ENCODE data around the gene PACSIN2. TPM values are rescaled to one million over a fixed set of nuclear protein-coding genes. Genes with fewer than 3 reads are reported as not detected.

The PACSIN2 gene
- total and polyA plus RNA-seq, 2 experiments from 2014 or later = 23.5 to 57.3 TPM

DNA sequence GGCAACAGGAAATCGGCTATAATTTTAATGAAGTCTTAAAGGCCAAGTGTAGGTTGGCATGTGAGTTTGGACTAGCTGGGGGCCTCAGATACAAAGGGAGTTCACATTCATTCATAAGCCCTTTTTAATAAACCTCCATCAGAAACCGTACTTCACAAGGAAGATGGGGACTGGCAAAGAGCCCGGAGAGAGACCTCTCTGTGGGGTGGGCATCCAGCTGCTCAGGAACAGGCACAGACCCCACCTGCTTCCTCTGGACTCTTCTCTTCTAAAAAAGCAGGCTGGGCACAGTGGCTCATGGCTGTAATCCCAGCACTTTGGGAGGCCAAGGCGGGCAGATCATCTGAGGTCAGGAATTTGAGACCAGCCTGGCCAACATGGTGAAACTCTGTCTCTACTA lies 154.0 kb downstream of the PACSIN2 start (continued):
- TF ChIP-seq JUNB (IDR thresholded peaks at IDR 0.05; ENCODE audit: unreplicated experiment) = no peak
- TF ChIP-seq CTCF (conservative IDR thresholded peaks at IDR 0.05; ENCODE audit: low read depth in 2 of 2) = no peak
- no peak for TF ChIP-seq EZH2phosphoT487 (IDR thresholded peaks at IDR 0.05; ENCODE audit: unreplicated experiment)

GRCh38 chr22:42857845-42858481 lies 157.0 kb downstream of the PACSIN2 start:
- Mint-ChIP-seq H3K27ac (no peak overlapping the region), H3K27me3 (ENCODE audit: insufficient read depth, low read depth, poor library complexity) (peaks cover 24% of the 10 kb centered on the region)
- no peak for ATAC-seq
- no peak for TF ChIP-seq ZNF462 (CRISPR knock-in tag; IDR thresholded peaks at IDR 0.05)
- no peak for TF ChIP-seq NANOG (IDR thresholded peaks at IDR 0.05; ENCODE audit: borderline replicate concordance)
- TF ChIP-seq, protein P1, sequence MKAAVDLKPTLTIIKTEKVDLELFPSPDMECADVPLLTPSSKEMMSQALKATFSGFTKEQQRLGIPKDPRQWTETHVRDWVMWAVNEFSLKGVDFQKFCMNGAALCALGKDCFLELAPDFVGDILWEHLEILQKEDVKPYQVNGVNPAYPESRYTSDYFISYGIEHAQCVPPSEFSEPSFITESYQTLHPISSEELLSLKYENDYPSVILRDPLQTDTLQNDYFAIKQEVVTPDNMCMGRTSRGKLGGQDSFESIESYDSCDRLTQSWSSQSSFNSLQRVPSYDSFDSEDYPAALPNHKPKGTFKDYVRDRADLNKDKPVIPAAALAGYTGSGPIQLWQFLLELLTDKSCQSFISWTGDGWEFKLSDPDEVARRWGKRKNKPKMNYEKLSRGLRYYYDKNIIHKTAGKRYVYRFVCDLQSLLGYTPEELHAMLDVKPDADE (IDR thresholded peaks at IDR 0.05) = no peak
- TF ChIP-seq CTCF (conservative IDR thresholded peaks at IDR 0.05; ENCODE audit: low read depth in 2 of 2) = no peak
- TF ChIP-seq ZNF114 (CRISPR knock-in tag; IDR thresholded peaks at IDR 0.05) = no peak
- TF ChIP-seq, protein P2, sequence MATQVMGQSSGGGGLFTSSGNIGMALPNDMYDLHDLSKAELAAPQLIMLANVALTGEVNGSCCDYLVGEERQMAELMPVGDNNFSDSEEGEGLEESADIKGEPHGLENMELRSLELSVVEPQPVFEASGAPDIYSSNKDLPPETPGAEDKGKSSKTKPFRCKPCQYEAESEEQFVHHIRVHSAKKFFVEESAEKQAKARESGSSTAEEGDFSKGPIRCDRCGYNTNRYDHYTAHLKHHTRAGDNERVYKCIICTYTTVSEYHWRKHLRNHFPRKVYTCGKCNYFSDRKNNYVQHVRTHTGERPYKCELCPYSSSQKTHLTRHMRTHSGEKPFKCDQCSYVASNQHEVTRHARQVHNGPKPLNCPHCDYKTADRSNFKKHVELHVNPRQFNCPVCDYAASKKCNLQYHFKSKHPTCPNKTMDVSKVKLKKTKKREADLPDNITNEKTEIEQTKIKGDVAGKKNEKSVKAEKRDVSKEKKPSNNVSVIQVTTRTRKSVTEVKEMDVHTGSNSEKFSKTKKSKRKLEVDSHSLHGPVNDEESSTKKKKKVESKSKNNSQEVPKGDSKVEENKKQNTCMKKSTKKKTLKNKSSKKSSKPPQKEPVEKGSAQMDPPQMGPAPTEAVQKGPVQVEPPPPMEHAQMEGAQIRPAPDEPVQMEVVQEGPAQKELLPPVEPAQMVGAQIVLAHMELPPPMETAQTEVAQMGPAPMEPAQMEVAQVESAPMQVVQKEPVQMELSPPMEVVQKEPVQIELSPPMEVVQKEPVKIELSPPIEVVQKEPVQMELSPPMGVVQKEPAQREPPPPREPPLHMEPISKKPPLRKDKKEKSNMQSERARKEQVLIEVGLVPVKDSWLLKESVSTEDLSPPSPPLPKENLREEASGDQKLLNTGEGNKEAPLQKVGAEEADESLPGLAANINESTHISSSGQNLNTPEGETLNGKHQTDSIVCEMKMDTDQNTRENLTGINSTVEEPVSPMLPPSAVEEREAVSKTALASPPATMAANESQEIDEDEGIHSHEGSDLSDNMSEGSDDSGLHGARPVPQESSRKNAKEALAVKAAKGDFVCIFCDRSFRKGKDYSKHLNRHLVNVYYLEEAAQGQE (IDR thresholded peaks at IDR 0.05; ENCODE audit: unreplicated experiment) = no peak
- TF ChIP-seq STAT1 (IDR thresholded peaks at IDR 0.05; ENCODE audit: unreplicated experiment) = no peak

More at GRCh38 chr22:42857845-42858481, 157.0 kb downstream of the PACSIN2 start:
- H3K4me1 ChIP-seq (ENCODE audit: insufficient read depth) = no peaks in the 10 kb centered on the region; the same call in 1 of the 2 replicates
- DNase-seq (ENCODE audit: low spot score) = no peak
- Mint-ChIP-seq H3K9me3 (peaks cover 5% of the 10 kb centered on the region; the same call in 2 of the 3 replicates), H3K4me1 (peaks cover 4% of the 10 kb centered on the region; the same call in 1 of the 3 replicates), H3K4me3 (no peak overlapping the region; the same call in 2 of the 3 replicates), H3K36me3 (ENCODE audit: low read depth) (no peaks in the 10 kb centered on the region)
- H3K9me2 ChIP-seq (ENCODE audit: insufficient read depth) = no peaks in the 10 kb centered on the region
- peaks cover 8% of the 10 kb centered on the region; the same call in 1 of the 2 replicates for H3K79me2 ChIP-seq (replicated peaks; ENCODE audit: insufficient read depth)
- H3K4me2 ChIP-seq = peak overlapping the region; percentile 65; the same call in 1 of the 2 replicates
- H2AFZ ChIP-seq = peak overlapping the region; percentile 83
- H3K4me3 ChIP-seq = no peak overlapping the region
- H3K36me3 ChIP-seq (ENCODE audit: insufficient read depth) = no peaks in the 10 kb centered on the region
- H3K27me3 ChIP-seq (ENCODE audit: insufficient read depth) = peaks cover 32% of the 10 kb centered on the region
- H3F3A ChIP-seq (replicated peaks; ENCODE audit: low read depth) = no peaks in the 10 kb centered on the region; the same call in 1 of the 2 replicates
- no peak overlapping the region for H3K27ac ChIP-seq (ENCODE audit: low read depth)
- H4K20me1 ChIP-seq (replicated peaks; ENCODE audit: insufficient read depth) = no peaks in the 10 kb centered on the region; the same call in 1 of the 2 replicates

Measured in GM23338 (cell line).